ENCODE results near the gene PELI2.

The PELI2 gene

DNA sequence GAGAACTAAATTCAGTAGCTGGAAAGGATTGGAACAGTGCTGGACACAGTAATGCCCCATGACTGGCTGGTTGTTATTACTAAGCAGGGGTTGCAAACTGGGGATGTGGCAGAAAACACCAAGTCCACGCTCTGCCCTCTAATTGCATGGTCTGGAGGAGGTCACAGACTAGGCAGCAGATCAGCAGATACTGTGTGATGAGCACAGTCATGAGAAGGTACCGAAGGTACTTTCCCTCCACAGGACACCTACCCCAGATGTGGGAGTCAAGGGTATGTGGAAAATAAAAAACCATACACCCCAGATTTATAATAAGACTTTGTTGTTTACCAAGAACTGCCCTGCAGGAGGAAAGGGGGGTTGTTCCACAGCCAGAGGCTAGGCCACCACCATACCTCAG, 175.3 kb downstream of the PELI2 start:
- Histone ChIP-seq H3K27ac (ENCODE audit: low read depth, low read length) (no peak overlapping the region), H3K79me2 (ENCODE audit: insufficient read depth, low read length) (no peaks in the 10 kb centered on the region), H3K4me3 (ENCODE audit: insufficient read depth, low read length, poor library complexity, severe bottlenecking) (no peak overlapping the region), H2AFZ (ENCODE audit: low read depth, low read length, severe bottlenecking) (no peak overlapping the region), H3K36me3 (ENCODE audit: low read length) (no peaks in the 10 kb centered on the region), H3K9me3 (ENCODE audit: insufficient read depth, low read length) (no peaks in the 10 kb centered on the region), H4K20me1 (ENCODE audit: low read depth, low read length) (no peaks in the 10 kb centered on the region), H3K9ac (ENCODE audit: low read length) (no peak overlapping the region), H3F3A (ENCODE audit: insufficient read depth) (no peaks in the 10 kb centered on the region), H3K4me2 (ENCODE audit: low read depth, low read length, poor library complexity, severe bottlenecking) (no peak overlapping the region), H3K27me3 (ENCODE audit: low read length) (no peaks in the 10 kb centered on the region), H3K9me2 (replicated peaks; ENCODE audit: insufficient read depth, low read length) (no peaks in the 10 kb centered on the region)
- TF ChIP-seq, protein P1, sequence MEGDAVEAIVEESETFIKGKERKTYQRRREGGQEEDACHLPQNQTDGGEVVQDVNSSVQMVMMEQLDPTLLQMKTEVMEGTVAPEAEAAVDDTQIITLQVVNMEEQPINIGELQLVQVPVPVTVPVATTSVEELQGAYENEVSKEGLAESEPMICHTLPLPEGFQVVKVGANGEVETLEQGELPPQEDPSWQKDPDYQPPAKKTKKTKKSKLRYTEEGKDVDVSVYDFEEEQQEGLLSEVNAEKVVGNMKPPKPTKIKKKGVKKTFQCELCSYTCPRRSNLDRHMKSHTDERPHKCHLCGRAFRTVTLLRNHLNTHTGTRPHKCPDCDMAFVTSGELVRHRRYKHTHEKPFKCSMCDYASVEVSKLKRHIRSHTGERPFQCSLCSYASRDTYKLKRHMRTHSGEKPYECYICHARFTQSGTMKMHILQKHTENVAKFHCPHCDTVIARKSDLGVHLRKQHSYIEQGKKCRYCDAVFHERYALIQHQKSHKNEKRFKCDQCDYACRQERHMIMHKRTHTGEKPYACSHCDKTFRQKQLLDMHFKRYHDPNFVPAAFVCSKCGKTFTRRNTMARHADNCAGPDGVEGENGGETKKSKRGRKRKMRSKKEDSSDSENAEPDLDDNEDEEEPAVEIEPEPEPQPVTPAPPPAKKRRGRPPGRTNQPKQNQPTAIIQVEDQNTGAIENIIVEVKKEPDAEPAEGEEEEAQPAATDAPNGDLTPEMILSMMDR (IDR thresholded peaks at IDR 0.05; ENCODE audit: insufficient read depth, low read length, poor library complexity, severe bottlenecking): no peak

DNA sequence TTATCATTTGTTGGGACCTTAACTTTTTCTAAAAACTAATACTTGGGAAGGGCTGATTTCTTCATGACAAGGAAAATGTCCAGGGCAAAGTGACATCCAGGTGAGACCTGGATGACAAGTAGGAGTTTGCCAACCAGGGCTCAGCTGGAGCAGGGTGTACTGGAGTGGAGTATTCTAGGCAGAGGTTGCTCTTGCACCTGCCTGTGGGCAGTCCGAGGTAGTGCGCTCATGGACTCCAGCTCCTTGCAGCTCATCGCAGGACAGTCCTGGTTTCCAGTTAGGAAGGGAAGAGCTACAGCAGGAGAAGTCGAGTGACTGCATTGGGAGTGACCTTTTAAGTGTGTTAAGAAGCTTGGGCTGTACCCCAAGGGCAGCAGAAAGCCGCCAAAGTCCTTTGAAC, 175.9 kb downstream of the PELI2 start:
- no peaks in the 10 kb centered on the region for H3K27me3 ChIP-seq (ENCODE audit: low read length)
- no peak for TF ChIP-seq EZH2phosphoT487 (conservative IDR thresholded peaks at IDR 0.05; ENCODE audit: low read length)
- TF ChIP-seq, protein P1 (IDR thresholded peaks at IDR 0.05; ENCODE audit: insufficient read depth, low read length, poor library complexity, severe bottlenecking): no peak
- no peaks in the 10 kb centered on the region for H3K79me2 ChIP-seq (ENCODE audit: insufficient read depth, low read length)
- H3K4me3 ChIP-seq (ENCODE audit: insufficient read depth, low read length, poor library complexity, severe bottlenecking): no peak overlapping the region
- no peak overlapping the region for H2AFZ ChIP-seq (ENCODE audit: low read depth, low read length, severe bottlenecking)
- H4K20me1 ChIP-seq (ENCODE audit: low read depth, low read length): no peaks in the 10 kb centered on the region
- no peaks in the 10 kb centered on the region for H3K9me3 ChIP-seq (ENCODE audit: insufficient read depth, low read length)
- no peaks in the 10 kb centered on the region for H3F3A ChIP-seq (ENCODE audit: insufficient read depth)
- H3K4me2 ChIP-seq (ENCODE audit: low read depth, low read length, poor library complexity, severe bottlenecking): no peak overlapping the region
- H3K9me2 ChIP-seq (replicated peaks; ENCODE audit: insufficient read depth, low read length): no peaks in the 10 kb centered on the region
- no peak overlapping the region for H3K9ac ChIP-seq (ENCODE audit: low read length)
- H3K36me3 ChIP-seq (ENCODE audit: low read length): no peaks in the 10 kb centered on the region
- H3K27ac ChIP-seq (ENCODE audit: low read depth, low read length): no peak overlapping the region

DNA sequence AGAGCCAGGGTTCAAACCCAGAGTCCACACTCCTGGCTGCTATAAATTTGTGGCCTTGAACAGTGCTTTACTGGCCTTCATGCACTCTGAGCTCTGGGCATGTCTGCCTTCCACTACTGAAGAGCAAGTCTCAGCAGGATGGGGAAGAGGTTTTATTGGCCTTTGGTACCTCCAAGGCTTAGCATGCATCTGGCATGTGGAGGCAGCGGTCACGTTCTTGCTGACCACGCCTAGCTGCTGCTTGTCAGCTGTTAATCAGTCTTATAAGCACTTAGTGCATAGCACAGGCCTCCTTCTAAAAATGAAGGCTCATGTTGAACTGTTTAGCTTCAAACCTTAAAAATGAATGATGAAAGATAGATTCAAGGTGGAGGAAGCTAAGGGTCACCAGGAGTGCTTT, 177.5 kb downstream of the PELI2 start:
- H3K79me2 ChIP-seq (ENCODE audit: insufficient read depth, low read length): no peaks in the 10 kb centered on the region

More for the DNA sequence above, 177.5 kb downstream of the PELI2 start:
- no peak overlapping the region for H3K4me2 ChIP-seq (ENCODE audit: low read depth, low read length, poor library complexity, severe bottlenecking)
- no peak overlapping the region for H3K27ac ChIP-seq (ENCODE audit: low read depth, low read length)
- no peaks in the 10 kb centered on the region for H3K9me2 ChIP-seq (replicated peaks; ENCODE audit: insufficient read depth, low read length)
- no peak overlapping the region for H2AFZ ChIP-seq (ENCODE audit: low read depth, low read length, severe bottlenecking)
- H4K20me1 ChIP-seq (ENCODE audit: low read depth, low read length): no peaks in the 10 kb centered on the region
- no peak overlapping the region for H3K4me3 ChIP-seq (ENCODE audit: insufficient read depth, low read length, poor library complexity, severe bottlenecking)
- no peaks in the 10 kb centered on the region for H3K27me3 ChIP-seq (ENCODE audit: low read length)
- no peaks in the 10 kb centered on the region for H3K9me3 ChIP-seq (ENCODE audit: insufficient read depth, low read length)
- no peaks in the 10 kb centered on the region for H3K36me3 ChIP-seq (ENCODE audit: low read length)
- TF ChIP-seq, protein P1 (IDR thresholded peaks at IDR 0.05; ENCODE audit: insufficient read depth, low read length, poor library complexity, severe bottlenecking): no peak
- no peaks in the 10 kb centered on the region for H3F3A ChIP-seq (ENCODE audit: insufficient read depth)
- H3K9ac ChIP-seq (ENCODE audit: low read length): no peak overlapping the region

All from SU-DHL-6 (cell line).